Esophagus mucosa (tissue), 1 donor: ENCODE measurements around the gene ALK. TPM values are rescaled to one million over a fixed set of nuclear protein-coding genes. Genes with fewer than 3 reads are reported as not detected.

Experiments
- ATAC-seq: fragments of 200-7000 bp; cut with Tn5 transposase; one replicate; pipeline ENCODE4 v1.9.1; 2020
- total RNA-seq: library from RNA; stranded (reverse); gene quantifications from one replicate; pipeline ENCODE4 v1.2.4, GENCODE V29; 2023
- donor health status: DM: yes; HTN: yes; CAD: no.

ALK gene
- total RNA-seq, 1 donor from 2014 or later, result 0.04 TPM

DNA sequence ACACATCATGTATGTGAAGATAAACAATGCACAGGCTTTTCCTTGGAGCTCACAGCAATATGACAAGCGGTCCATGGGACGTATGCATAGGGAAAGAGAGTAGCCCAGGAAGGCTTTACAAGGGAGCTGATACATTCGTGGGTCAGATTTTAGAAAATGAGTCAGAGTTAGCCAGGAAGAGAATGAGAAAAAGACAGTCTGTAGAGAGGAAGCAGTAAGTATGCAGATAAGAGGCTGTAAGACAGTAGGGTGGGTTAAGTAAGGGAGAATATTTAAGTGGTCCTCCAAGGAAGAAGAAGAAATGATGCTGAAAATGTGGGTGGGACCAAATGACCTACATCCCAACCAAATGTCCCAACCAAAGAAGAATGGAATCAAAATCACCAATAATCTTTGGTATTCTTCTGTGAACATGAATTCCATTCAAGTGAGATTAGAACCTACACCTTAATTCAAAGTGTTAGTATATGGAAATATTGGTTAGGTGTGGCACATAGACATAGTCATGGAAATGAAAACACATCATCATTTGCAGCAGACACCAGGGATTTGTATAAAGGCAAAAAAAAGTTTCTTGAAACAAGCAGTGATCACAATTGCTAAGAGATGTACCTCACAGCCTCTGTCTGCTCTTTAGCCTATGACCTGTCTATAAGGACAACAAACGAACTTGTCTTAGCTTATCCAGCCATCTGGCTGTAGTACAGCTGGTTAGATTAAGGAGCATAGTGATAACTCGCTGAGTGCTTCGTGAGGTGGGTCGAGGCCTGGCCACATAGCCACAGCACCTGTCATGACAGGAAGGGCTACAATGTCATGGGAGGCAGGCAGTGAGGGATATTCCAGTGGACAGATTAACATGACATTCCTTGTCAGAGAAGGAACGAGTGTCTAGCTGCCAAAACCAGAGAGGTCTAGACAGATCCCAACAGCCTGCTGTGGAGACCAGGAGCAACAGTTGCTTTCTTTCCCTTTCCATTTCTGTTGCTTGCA lies 133.6 kb downstream of the ALK start:
- no peak for ATAC-seq

DNA sequence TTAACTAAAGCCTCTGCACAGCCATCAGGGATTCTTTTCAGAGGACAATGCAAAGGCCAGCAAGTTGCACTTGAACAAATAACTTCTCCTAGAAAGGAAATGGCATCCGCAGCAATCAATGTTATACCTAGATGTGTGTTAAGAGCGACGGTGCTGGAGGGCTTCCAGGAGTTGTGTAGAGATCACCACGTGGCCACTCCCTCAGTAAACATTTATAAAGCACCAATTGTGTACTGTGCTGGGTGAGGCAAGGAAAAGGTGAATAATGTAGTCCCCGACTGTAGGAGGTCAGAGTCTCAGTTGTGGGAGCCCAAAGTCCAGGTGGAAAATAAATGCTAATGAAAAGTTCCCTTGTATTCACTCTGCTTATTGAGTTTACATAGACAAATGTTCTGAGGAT lies 135.0 kb downstream of the ALK start:
- ATAC-seq, result no peak

DNA sequence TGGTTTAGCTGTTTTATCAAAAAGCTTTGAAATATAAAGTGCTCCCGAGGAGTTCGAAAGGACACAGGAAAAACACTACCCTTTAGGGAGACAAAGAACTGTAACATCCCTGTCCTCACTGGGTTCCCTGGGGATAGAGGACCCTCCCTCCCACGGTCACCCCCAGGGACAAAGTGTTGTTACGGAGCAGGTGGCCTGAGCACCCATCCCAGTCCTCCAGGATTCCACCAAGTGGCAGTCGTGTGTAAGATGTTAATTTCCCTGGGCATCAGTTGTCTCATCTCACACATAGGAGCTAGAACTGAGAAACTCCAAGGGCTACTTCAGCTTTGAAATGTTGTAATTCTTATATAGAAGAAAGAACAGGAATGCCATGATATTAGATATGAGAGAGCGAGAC lies 137.7 kb downstream of the ALK start:
- no peak for ATAC-seq

DNA sequence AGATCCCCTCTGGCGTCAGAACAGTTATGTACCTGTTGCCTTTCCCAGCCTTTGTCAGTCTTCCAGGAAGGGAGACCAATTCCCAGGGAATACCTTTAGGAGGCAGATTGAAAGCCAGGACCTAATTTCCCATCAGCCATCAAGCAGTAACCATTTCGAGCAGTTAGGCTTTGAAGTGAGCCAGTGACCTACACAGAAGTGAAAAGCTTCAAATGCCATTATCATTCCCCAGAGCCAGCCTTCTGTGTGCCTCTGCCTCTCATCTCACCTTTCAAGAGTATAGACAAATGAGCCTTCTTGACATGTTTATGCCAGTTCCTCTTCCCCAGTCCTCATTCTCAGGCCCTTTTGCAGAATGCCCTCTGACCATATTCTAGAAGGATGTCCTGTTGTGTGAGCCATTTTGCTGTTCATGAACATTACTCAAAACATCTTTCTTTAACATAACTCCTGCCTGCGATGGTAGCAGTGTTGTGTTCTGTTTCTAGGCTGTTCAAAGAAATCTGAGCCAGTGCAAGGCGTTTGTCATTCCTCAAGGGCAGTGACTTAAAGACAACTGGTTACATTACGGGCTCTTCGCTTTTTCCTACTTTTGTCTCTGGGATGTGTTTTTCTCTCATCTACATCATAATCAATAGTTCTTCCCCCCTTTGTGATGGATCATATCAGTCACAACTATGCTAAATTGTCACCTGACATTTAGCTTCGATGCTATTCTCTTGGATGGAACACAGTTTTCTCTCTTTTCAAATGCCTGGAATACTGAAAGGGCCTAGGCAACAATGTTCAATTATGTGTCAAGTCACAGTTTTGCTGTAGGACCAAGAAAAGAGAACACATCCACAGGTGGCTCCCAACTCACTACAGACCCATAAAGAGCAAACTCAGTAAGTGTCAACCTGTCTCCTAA lies 138.6 kb downstream of the ALK start:
- no peak for ATAC-seq

DNA sequence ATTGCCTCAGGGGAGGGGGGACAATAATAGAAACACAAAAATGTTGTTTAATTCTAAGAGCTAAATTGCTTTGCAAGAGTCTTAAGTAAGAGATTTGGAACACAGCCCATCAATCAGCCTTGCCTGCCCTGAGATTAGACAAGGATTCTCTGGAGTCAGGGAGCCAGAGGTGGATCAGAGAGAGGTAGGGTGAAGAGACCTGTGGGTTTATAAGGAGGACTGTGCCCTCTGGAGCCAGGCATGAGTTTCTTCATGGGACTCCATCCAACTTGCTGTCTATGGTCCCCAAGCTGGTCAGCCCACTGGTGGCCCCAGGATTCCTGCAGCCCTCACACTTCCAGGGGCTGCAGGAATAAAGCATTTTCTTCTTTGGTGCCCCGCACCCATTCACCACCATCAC lies 139.3 kb downstream of the ALK start:
- no peak for ATAC-seq

DNA sequence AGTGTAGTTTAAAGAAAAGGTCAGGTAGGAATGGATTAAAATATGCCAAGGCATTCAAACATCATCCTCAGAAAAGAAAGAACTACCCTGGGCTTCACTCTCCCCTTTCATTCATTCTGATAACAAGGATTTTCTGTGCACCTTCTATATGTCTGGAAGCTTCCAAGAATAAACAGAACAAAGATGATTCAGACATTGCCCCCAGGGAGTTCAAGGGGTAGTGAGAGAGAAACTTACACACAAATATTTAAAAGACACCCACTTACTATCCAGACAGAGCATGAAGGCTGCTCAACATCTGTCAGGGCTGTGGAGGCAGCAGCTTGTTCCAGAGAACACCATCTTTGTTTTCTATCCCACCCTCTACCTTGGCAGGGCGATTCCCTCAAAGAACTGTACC lies 140.5 kb downstream of the ALK start:
- ATAC-seq, result no peak

DNA sequence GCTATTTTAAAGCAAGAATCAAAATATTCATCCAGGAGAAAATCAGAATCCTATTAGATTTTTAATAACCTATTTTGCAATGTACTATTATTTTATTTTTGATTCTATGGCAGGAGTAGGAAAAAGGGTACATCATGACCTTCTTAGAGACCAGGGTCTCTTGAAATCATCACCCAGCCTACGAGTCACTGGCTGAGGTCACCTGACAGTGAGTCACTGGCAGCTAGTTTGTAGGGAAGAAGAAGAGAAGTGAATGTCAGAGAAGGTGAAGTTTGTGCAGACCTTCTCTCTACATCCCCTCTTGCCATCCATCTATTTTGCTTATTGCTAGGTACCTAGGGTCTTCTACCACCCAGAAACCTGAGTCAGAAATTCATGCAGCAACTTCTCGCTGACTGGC lies 144.2 kb downstream of the ALK start:
- ATAC-seq, result no peak

DNA sequence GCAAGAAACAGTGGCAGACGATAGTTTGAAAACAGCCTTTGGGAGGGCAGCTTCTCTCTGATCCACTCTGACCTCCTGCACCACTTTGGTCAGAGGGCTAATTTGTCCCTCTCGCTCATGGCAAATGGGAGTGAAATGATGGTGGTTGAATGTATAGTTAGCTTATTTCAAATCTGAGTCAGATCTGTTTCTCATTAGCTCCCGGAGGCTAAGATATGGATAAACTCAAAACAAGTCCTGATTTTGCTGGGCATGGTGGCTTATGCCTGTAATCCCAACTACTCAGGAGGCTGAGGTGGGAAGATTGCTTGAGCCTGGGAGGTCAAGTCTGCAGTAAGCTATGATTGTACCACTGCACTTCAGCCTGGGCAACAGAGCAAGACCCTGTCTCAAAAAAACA lies 145.0 kb downstream of the ALK start:
- no peak for ATAC-seq

DNA sequence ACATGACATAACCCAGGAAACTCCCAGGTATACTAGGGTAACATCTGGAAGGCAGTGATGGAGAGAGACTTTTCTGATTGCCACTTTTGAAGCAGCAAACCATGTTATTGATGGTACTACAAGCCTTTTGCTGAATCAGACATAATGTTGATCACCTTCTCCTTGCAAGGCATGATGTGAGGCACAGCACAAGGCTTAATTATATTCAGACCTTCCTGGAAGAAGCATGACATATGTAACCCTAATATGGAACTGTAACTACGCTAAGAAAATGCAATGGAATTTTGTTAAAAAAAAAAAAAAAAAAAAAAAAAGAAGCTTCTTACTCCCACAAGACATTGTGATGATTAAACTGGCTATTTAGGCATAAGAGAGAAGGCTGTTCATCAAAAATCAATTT lies 145.4 kb downstream of the ALK start:
- no peak for ATAC-seq

DNA sequence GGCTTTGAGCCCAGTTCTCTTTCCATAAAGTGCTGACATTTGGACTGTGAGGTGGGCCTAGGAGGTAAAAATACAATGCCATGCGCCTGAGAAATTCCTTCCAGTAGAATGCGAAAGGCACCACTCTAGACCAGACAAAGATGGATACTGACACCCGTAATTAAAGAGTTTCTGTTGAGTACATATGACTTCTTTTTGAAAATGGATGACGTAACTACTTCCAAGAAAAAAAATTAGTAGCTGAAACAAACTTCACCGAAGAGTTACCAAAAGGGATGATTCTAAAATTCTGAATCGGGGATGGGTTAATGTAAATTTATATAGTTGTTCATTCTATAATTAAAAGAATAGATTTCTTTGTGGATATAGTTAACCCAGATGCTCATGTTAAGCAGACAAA lies 146.8 kb downstream of the ALK start:
- no peak for ATAC-seq

DNA sequence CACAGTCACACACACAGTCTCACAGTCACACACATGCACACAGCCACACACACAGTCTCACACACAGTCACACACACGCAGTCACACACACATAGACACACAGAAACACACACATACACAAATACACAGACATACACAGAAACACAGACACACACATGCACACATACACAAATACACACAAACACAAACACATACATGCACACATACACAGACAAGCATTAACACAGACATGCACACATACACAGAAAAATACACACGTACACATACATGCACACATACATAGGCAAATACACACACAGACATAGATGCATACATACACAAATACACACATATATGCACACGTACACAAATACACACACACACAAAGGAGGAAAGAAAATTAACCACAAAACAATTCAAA lies 150.5 kb downstream of the ALK start:
- no peak for ATAC-seq

DNA sequence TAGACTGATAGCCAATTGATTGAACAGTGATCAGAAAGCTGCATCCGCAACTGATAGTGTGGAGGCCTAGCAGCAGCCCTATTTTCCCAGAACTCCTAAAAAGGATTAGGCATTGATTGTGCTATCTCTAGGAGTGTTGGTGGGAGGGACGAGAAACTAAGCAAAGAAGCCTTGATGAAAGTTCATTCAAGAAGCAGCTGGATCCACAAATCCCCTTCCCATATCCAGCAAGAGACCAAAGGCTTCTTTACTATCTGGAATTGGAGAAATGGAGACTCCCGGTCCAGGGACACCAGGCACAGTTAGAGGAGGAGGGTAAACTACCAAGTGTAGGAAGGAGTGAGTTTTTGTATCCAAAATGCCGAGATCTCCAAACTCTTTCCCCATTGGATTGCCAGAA lies 151.5 kb downstream of the ALK start:
- ATAC-seq, result no peak

DNA sequence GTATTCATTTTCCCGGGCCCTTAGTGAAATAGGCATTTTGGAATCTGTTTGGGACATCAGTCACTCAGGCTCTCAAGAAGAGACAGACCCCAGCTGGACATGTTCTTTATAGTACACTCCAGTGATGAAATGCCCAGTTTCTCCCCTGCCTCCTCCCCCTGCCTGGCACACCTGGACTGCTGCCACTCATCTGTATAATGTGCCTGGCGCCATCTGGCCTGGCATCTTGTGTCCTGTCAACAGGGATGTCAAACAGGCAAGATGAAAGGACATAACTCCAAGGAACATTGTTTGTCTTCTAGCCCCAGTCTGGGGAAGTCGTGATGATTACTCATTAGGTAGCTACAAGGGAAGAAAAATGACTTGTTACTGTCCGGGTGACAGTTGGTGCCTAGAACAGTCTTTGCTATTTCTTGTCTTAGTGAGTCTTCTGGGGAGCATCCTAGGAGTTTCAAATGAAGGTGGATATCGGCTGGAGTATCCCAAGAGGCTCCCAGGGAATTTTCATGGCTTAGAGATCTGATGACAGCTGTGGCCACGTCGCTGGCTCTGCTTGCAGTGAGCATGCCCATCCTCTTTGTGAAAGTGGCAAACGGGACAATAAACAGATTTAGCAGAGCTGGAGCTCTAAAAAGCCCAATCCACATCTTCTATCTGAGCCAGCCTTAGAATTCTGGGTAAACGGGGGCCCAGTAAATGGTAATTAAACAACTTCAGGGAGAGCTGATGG lies 153.6 kb downstream of the ALK start:
- ATAC-seq, result no peak

DNA sequence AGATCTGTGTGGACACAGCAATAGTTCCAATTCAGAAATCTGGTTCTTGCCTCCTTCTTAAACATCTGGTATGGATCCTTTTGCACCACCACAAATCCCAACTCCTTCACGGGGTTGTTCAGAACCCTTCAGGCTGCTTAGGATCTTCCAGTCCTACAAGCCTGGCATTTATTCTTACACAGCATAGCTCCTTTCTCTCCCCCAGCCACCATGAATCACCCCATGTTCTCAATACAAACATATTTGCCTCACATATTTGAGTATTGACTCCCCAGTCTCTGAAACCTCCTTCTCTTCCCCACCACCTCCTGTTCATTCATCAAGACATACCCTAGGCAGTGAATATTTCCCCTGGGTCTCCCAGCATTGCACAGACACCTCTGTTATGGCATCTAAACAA lies 155.2 kb downstream of the ALK start:
- ATAC-seq, result no peak

DNA sequence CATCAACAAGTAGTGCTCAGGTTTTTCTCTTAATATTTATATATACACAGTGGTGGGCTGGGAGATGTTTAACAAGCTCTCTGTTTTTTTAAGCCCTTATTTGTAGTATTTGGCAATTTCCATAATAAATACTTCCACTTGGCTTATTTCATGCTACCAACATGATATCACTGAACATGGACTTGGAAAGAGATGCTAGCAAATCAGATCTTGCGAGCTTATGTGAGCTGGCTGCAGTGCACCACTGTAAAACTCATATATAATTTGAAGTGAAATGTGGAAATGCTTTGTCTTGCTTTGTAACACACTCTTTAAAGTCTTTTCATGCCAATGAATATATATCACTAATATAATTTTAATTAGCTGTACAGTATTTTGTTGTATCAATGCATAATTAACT lies 155.7 kb downstream of the ALK start:
- ATAC-seq, result no peak

DNA sequence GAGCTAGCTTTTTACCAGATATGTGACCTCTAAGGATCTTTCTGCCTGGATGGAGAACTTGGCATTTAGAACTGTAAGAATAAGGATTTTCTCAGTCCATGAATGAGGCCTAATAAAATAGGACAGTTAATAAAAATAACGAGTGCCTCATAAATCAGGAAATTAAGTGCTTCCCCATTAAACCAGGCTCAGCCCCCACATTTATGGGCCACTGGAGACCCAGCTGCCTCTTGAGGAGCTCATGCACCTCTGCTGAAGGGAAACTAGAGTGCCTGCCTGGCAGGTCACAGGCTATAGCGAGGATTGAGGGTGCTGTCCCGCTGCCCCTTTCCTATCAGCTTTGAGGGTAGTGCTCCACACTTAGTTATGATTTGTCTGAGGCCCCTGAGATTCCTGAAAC lies 158.0 kb downstream of the ALK start:
- no peak for ATAC-seq

DNA sequence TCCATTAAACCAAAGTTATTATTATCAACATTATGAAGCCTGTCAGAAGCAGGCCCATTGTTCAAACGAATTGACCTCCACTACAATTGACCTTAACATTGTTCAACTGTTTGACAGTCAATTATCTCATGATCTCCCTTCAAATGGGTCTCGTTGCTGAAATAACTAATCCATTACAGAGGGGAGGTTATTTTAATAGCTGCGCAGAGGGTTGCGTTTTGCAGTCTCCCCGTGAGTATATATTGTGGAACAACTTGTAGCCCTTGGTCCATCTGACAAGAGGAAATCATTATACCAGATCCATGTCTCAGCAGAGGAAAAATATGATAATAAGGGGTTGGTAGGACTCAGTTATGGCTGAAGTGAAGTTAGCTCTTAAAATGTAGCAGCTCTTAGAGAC lies 159.1 kb downstream of the ALK start:
- ATAC-seq, result no peak

DNA sequence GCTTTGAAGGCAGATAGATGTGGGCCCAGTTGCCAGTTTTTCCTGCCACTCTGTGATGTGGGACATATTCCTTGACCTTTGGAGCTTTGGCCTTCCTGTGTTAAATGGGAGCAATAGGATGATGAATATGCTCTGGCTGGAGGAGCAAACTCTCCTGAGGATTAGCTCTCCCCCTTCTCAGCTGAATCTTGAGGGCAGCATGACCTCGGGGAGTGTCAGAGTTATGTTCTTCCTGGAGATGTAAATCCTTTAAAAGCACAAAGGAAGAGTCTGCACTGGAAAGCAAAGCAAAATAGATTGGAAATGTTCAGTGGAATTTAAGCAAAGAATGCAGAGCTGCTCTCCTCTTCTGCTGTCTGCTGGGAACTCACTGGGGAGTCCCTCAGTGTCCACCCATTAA lies 160.1 kb downstream of the ALK start:
- ATAC-seq, result no peak

DNA sequence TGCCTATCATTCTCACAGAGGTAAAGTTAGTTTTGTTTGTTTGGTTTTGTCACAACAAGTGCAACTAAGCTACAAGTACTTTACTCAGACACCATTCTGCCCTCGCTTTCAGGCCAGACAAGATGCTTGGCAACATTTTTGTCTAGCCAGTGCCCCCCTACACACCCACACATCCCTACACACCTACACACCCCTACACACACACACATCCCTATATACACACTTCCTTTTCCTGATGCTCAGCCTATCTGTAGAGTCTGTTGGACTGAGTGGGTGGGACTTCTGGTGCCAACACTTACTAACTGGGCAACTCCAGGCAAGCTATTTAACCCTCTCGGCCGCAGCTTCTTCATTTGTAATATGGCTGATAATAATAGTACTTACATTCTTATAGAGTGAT lies 161.4 kb downstream of the ALK start:
- ATAC-seq, result no peak

DNA sequence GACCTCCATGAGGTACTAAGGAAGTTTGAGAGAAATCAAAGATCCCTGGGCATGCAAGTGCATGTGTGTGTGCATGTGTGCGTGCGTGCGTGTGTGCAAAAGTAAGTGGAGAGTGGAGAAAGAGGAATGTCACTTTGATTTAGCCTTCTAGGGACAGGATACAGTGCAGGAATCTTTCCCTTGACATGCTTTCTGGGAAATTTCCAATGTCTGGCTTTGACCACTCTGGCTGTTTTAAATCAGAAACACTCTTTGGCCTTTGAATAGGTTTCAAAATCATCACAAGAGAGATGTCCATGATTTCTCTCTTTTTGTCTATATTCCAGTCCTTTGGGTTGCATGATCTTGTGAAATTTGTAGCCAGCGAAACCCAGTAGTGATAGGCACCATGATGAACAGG lies 162.0 kb downstream of the ALK start:
- ATAC-seq, result no peak

DNA sequence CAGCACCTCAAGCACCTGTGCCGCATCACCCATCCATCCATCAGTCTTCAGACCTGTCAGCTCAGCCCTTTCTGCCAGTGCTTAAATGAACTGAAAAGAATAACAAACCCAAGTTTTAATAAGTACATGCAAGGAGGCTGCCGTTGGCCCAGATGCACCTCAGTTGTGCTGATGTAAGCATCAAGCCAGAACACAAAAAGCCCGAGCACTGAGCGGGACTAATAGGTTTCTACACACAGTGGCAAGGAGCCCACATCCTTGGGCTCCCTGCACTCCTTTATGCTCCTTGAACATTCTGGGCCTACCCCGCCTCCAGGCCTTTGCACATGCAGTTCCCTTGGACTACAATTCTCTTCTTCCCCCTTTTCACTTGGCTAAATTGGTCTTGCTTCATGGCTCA lies 165.6 kb downstream of the ALK start:
- ATAC-seq, result no peak

DNA sequence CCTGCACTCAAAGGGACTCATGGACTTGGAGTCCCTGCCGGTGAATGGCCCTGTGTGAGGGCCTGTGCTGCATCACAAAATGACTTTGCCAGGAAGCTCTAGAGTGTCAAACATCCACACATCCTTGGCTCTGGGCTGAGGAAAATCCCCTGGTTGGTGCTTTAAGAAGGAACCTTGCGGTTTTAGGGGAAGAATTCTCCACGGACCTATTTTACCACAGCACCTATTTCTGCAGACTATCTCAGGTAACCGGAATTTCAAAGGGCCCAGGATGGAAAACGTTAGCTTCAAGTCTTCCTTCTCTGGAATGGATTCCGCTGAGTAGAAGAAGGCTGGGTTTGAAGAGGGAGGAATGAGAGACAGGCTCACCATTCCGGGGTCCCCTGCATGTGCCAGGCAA lies 166.2 kb downstream of the ALK start:
- no peak for ATAC-seq
